Measurements from ENCODE around the gene IFT43.

GRCh38 chr14:76067536-76067935 lies 82.0 kb downstream of the IFT43 start:
- TF ChIP-seq CTCF (IDR thresholded peaks at IDR 0.05) = no peak
- TF ChIP-seq POLR2AphosphoS5 (IDR thresholded peaks at IDR 0.05) = no peak

All from breast epithelium (tissue), 3 donors.